ENCODE data around the gene GJC1.
A peak's percentile ranks its signal among the peaks of the same experiment; 100 is the strongest.

Gene GJC1

DNA sequence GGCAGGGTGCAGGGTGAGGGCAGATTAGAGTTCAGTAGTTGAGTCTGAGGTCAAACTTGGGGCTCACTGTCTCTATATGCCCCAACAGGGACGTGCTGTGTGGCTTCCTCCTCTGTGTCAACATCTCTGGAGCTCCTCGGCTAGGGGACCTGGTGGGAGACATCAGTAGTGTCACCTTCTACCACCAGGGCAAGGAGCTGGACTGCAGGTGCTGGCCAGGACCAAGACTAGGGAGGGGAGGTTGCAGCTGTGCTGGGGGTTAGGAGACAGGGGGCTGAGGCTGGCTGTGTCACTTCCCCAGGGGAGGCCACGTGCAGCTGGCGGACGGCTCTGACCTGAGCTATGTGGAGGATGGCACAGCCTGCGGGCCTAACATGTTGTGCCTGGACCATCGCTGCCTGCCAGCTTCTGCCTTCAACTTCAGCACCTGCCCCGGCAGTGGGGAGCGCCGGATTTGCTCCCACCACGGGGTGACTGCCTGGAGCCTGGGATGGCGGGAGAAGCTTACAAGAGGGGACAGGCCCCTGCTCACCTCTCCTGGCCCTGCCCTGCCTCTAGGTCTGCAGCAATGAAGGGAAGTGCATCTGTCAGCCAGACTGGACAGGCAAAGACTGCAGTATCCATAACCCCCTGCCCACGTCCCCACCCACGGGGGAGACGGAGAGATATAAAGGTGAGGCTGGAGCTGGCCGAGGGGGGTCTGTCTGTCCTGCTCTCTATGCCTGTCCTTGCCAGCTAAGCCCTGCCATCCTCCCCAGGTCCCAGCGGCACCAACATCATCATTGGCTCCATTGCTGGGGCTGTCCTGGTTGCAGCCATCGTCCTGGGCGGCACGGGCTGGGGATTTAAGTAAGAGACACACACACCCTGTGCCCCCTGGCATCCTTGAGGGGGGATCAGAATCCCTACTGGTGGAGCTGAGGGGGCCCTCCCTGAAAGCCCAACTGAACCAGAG is 52.4 kb downstream of the GJC1 start:
- Histone ChIP-seq H3K27ac (ENCODE audit: low read depth, low read length) (no peak overlapping the region), H3K4me1 (ENCODE audit: control insufficient read depth, insufficient read depth, low read length, unreplicated experiment) (no peaks in the 10 kb centered on the region), H3K4me3 (ENCODE audit: low read depth, low read length) (no peak overlapping the region), H2AFZ (ENCODE audit: low read length, unreplicated experiment) (no peak overlapping the region), H3K27me3 (ENCODE audit: insufficient read depth, low read length) (peaks cover 8% of the 10 kb centered on the region; the same call in 1 of the 2 replicates), H3K36me3 (ENCODE audit: insufficient read depth, low read length) (no peaks in the 10 kb centered on the region), H3K79me2 (ENCODE audit: control insufficient read depth, insufficient read depth, low read length, unreplicated experiment) (no peaks in the 10 kb centered on the region)

DNA sequence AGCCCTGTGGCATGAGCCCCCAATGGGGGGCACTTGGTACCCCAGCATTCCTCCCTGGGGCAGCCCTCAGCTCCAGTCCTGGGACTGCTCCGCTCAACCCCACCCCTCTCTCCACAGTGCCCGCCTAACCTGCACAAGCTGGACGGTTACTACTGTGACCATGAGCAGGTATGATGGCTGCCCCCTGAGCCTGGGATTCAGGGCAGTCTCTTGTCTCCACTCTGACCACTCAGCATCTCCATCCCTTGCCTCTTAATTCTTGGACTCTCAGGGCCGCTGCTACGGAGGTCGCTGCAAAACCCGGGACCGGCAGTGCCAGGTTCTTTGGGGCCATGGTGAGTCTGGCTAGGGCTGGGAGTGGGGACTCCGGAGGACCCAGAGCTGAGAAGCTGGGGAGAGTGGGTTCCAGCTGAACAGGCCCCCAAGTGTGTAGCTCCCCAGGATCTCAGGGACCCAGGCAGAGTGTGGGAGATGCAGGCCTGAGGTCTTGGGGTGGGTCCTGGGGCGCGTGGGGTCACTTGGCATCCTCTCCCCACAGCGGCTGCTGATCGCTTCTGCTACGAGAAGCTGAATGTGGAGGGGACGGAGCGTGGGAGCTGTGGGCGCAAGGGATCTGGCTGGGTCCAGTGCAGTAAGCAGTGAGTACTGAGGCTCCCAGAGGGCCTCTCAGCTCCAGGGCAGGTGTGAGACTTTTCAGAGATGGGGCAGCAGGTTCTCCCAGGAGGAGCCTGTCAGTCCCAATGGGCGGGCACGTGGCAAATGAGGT is 53.3 kb downstream of the GJC1 start:
- Histone ChIP-seq H3K27me3 (ENCODE audit: insufficient read depth, low read length) (peaks cover 8% of the 10 kb centered on the region; the same call in 1 of the 2 replicates), H3K4me3 (ENCODE audit: low read depth, low read length) (no peak overlapping the region), H3K4me1 (ENCODE audit: control insufficient read depth, insufficient read depth, low read length, unreplicated experiment) (no peaks in the 10 kb centered on the region), H3K79me2 (ENCODE audit: control insufficient read depth, insufficient read depth, low read length, unreplicated experiment) (no peaks in the 10 kb centered on the region), H2AFZ (ENCODE audit: low read length, unreplicated experiment) (no peak overlapping the region), H3K36me3 (ENCODE audit: insufficient read depth, low read length) (no peaks in the 10 kb centered on the region), H3K27ac (ENCODE audit: low read depth, low read length) (no peak overlapping the region)

DNA sequence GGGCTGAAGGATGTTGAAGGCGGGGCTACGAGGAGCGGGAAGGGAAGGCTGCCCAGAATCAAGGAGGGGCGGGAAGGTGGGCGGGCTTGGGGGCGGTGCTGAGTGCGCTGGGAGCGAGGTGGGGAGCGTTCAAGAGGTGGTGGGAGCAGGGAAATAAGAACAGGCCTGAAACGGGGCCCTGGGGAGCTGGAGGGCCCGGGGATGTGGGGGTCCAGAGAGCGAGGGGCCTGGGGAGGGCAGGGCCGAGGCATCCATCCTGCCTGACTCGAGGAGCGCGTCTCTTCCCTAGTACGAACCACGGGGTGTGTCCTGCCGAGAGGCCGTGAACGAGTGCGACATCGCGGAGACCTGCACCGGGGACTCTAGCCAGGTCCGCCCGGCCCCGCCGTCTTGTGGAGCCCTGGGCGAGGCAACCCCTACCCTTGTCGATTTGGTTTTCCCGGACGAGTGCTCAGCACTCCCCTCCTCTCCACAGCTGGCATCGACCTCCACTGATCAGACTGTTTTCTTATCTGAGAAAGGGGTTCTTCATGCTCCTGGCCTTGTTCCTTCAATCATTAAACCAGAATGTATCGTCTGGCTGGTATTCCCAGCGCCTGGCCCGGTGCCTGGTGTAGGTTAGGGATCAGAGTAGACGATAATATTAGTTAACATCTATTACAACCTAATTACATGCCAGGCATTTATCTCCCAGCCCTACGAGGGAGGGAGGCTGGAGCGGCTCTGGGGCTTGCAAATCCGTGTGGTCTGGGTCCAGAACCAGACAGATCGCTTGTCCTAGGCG is 54.1 kb downstream of the GJC1 start:
- H3K36me3 ChIP-seq (ENCODE audit: insufficient read depth, low read length), result no peaks in the 10 kb centered on the region
- peak overlapping the region; percentile 77 for H3K4me3 ChIP-seq (ENCODE audit: low read depth, low read length)
- H3K27ac ChIP-seq (ENCODE audit: low read depth, low read length), result no peak overlapping the region
- no peaks in the 10 kb centered on the region for H3K4me1 ChIP-seq (ENCODE audit: control insufficient read depth, insufficient read depth, low read length, unreplicated experiment)
- H3K27me3 ChIP-seq (ENCODE audit: insufficient read depth, low read length), result peaks cover 8% of the 10 kb centered on the region; the same call in 1 of the 2 replicates
- peak overlapping the region; percentile 67 for H2AFZ ChIP-seq (ENCODE audit: low read length, unreplicated experiment)
- H3K79me2 ChIP-seq (ENCODE audit: control insufficient read depth, insufficient read depth, low read length, unreplicated experiment), result no peaks in the 10 kb centered on the region

DNA sequence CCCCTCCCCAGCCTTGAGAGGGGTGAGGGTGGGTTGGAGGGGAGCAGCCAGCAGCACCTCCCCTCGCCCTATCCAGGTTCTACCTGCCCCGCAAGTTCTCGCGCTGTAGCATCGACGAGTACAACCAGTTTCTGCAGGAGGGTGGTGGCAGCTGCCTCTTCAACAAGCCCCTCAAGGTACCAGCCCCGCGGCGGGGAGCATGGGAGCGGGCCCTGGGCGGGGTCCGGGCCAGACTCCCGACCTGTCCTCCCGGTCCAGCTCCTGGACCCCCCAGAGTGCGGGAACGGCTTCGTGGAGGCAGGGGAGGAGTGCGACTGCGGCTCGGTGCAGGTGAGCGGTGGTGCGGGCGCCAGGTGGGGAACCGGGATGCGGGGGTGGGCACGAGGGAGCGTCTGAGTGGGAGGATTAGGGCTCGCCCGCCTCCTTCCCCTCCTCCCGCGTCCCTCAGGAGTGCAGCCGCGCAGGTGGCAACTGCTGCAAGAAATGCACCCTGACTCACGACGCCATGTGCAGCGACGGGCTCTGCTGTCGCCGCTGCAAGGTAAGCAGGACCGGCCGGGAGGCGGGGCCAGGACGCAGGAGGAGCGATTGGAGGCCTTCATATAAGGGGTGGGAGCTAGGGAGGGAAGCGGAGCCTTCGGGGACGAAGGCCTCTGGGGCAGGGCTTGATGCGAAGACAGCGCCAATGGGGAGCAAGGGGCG is 54.8 kb downstream of the GJC1 start:
- H3K4me1 ChIP-seq (ENCODE audit: control insufficient read depth, insufficient read depth, low read length, unreplicated experiment), result no peaks in the 10 kb centered on the region
- H3K27me3 ChIP-seq (ENCODE audit: insufficient read depth, low read length), result peaks cover 8% of the 10 kb centered on the region; the same call in 1 of the 2 replicates
- H3K27ac ChIP-seq (ENCODE audit: low read depth, low read length), result no peak overlapping the region
- H3K36me3 ChIP-seq (ENCODE audit: insufficient read depth, low read length), result no peaks in the 10 kb centered on the region
- H3K4me3 ChIP-seq (ENCODE audit: low read depth, low read length), result peak overlapping the region; percentile 77
- H3K79me2 ChIP-seq (ENCODE audit: control insufficient read depth, insufficient read depth, low read length, unreplicated experiment), result no peaks in the 10 kb centered on the region
- peak overlapping the region; percentile 64 for H2AFZ ChIP-seq (ENCODE audit: low read length, unreplicated experiment)

DNA sequence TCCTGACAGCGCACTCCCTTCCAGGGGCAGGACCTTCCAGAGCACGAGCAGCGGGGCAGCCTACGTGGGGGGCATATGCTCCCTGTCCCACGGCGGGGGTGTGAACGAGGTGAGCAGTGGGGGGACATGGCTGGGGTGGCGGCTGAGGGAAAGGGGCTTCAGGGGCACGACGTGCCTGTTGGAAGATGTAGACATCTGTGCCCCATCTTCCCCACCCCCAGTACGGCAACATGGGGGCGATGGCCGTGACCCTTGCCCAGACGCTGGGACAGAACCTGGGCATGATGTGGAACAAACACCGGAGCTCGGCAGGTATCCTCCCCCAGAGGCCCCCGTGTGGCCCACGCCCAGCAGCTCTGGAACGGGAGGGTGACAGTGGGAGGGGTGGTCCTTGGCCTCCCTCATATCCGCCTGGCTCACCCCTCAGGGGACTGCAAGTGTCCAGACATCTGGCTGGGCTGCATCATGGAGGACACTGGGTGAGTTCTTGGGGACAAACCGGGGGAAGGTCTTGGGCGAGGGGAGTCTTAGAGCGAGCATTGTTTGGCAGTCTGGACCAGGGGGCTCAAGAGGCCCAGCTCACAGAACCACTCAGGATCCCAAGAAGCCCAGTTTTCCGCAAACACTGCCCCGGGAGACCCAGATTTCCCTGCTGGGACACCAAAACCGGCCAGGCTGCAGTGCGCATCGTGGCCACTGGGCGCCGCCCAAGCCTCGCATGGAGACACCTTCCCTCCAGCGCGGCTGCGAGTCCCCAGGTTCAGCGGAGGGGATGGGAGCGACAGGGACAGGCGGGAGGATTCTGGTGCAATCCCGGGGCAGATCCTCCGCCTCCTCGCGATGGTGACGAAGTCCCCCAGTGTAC is 55.6 kb downstream of the GJC1 start:
- H3K4me1 ChIP-seq (ENCODE audit: control insufficient read depth, insufficient read depth, low read length, unreplicated experiment), result no peaks in the 10 kb centered on the region

DNA sequence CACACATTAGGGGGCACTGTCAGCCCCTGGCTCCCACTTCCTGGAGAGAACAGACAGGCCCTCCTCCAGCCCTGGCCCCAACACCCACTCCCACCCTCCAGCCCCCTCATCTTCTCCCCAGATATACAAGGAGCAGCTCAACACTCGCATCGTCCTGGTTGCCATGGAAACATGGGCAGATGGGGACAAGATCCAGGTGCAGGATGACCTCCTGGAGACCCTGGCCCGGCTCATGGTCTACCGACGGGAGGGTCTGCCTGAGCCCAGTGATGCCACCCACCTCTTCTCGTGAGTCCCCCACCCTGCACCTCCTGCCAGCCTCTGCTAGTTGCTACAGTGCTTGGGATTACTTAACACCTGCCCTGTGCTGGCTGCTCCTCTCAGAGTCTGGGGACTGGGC is 56.9 kb downstream of the GJC1 start:
- Histone ChIP-seq H3K79me2 (ENCODE audit: control insufficient read depth, insufficient read depth, low read length, unreplicated experiment) (no peaks in the 10 kb centered on the region), H3K27ac (ENCODE audit: low read depth, low read length) (no peak overlapping the region), H3K4me3 (ENCODE audit: low read depth, low read length) (no peak overlapping the region), H3K27me3 (ENCODE audit: insufficient read depth, low read length) (peaks cover 8% of the 10 kb centered on the region; the same call in 1 of the 2 replicates), H2AFZ (ENCODE audit: low read length, unreplicated experiment) (no peak overlapping the region), H3K4me1 (ENCODE audit: control insufficient read depth, insufficient read depth, low read length, unreplicated experiment) (no peaks in the 10 kb centered on the region), H3K36me3 (ENCODE audit: insufficient read depth, low read length) (no peaks in the 10 kb centered on the region)

More for the DNA sequence above, 55.6 kb downstream of the GJC1 start:
- no peaks in the 10 kb centered on the region for H3K79me2 ChIP-seq (ENCODE audit: control insufficient read depth, insufficient read depth, low read length, unreplicated experiment)
- no peak overlapping the region for H3K27ac ChIP-seq (ENCODE audit: low read depth, low read length)
- H3K4me3 ChIP-seq (ENCODE audit: low read depth, low read length), result peak overlapping the region; percentile 77
- H3K27me3 ChIP-seq (ENCODE audit: insufficient read depth, low read length), result peaks cover 8% of the 10 kb centered on the region; the same call in 1 of the 2 replicates
- no peaks in the 10 kb centered on the region for H3K36me3 ChIP-seq (ENCODE audit: insufficient read depth, low read length)
- peak overlapping the region; percentile 64 for H2AFZ ChIP-seq (ENCODE audit: low read length, unreplicated experiment)

DNA sequence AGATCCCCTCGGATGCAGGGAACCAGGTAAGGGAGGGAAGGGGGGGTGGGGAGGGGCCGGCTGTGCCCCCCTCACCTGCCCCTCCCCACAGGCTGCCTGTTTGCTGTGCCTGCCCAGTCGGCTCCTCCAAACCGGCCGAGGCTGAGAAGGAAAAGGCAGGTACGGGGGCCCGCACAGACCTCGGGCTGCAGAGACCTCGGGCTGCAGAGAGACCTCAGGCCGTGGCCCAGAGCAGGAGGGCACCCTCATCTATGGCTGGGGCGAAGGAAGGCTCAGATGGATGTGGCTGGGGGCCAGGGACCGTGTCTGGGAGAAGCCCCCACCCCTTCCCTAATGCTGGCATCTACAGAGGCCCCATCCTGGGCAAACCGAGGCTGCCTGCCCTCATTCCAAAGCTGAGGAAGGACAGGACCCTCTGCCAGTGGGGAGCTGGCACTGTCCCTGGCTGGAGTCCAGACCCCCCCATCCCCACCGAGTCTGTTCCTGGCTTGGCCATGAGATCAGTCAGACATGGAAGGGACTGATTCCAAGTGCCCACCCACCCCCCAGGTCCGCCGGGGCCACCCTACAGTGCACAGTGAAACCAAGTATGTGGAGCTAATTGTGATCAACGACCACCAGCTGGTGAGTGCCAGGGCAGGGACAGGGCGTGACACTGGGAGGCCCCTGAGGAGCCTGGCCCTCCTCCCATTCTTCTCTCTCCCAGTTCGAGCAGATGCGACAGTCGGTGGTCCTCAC is 57.6 kb downstream of the GJC1 start:
- Histone ChIP-seq H3K36me3 (ENCODE audit: insufficient read depth, low read length) (no peaks in the 10 kb centered on the region), H3K79me2 (ENCODE audit: control insufficient read depth, insufficient read depth, low read length, unreplicated experiment) (no peaks in the 10 kb centered on the region), H2AFZ (ENCODE audit: low read length, unreplicated experiment) (no peak overlapping the region), H3K27me3 (ENCODE audit: insufficient read depth, low read length) (peaks cover 8% of the 10 kb centered on the region; the same call in 1 of the 2 replicates), H3K4me1 (ENCODE audit: control insufficient read depth, insufficient read depth, low read length, unreplicated experiment) (no peaks in the 10 kb centered on the region), H3K27ac (ENCODE audit: low read depth, low read length) (no peak overlapping the region), H3K4me3 (ENCODE audit: low read depth, low read length) (no peak overlapping the region)

DNA sequence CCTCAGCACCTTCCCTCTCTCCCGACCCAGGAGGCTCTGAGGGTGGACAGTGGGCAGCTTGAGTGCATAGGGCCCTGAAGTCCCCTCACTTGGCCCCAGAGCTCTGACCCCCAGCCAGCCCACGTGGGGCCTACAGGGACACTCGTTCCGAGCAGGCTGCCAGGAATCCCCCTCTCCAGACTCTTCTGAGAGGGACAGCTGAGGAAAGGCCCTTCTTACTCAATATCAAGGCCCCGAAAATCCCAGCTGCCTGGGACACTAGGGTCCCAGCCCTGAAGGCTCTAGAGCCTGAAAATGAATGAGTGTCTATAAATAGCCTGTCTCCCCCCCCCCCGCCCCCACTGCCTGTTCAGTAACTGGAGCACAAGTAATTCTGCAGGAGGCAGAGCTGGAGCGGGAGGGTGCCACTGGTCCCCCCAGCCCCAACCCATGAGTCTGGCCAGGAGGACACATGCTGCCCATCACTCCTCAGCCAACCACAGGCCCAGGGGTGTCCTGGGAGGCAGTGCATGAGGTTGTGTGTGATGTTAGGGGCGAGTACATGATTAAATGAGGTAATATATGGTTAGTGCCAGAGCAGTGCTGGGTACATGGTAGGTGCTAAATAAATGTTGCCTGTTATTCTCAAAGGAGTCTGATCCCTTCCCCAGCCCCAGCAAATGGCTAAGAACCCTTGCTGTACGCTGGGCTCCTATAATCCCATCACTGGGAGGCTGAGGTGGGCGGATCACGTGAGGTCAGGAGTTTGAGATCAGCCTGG is 59.7 kb downstream of the GJC1 start:
- Histone ChIP-seq H3K79me2 (ENCODE audit: control insufficient read depth, insufficient read depth, low read length, unreplicated experiment) (no peaks in the 10 kb centered on the region), H3K27ac (ENCODE audit: low read depth, low read length) (no peak overlapping the region), H3K27me3 (ENCODE audit: insufficient read depth, low read length) (peaks cover 8% of the 10 kb centered on the region; the same call in 1 of the 2 replicates), H3K4me3 (ENCODE audit: low read depth, low read length) (no peak overlapping the region), H3K36me3 (ENCODE audit: insufficient read depth, low read length) (no peaks in the 10 kb centered on the region), H3K4me1 (ENCODE audit: control insufficient read depth, insufficient read depth, low read length, unreplicated experiment) (no peaks in the 10 kb centered on the region), H2AFZ (ENCODE audit: low read length, unreplicated experiment) (no peak overlapping the region)
